HG03196 (cell line): ENCODE results near the gene ARHGEF3.

ENCODE experiments used
- ATAC-seq: cut with Tn5 transposase; IDR thresholded peaks from one replicate; pipeline ENCODE4 v1.9.1; 2021; ENCODE audit not compliant: unreplicated experiment

ARHGEF3 gene

DNA sequence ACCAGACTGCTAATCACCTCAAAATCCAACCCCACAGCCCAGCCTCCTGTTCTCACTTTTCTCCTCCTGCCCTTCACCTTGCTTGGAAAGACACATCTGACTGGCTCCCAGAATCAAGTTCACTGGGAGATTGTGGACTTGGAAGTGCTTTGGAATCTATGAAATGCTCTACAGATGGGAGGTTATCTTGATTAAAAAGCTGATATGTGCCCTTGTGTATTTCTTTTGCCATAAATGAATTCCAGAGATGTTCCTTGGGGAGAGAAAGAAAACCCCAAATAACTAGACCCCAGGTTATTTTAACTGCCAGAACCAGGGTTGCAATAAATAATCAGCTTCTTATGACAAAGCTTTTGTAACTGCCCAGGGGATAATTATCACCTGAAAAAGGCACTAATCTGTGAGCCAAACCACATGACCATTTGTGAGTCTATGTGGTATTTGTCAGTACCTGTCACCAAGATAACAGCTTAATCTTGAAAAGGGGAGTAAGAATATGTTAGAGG, 21.7 kb upstream of the ARHGEF3 start:
- no peak for ATAC-seq

DNA sequence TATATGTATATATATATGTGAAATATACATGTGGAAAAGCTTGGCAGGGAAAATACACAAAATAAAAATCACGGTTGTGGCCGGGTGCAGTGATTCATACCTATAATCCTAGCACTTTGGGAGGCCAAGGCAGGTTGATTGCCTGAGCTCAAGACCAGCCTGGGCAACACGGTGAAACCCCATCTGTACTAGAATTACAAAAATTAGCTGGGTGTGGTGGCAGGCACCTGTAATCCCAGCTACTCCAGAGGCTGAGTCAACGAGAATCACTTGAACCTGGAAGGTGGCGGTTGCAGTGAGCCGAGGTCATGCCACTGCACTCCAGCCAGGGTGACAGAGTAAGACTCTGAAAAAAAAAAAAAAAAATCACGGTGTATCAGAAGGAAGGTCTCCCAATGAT, 20.8 kb upstream of the ARHGEF3 start:
- no peak for ATAC-seq

DNA sequence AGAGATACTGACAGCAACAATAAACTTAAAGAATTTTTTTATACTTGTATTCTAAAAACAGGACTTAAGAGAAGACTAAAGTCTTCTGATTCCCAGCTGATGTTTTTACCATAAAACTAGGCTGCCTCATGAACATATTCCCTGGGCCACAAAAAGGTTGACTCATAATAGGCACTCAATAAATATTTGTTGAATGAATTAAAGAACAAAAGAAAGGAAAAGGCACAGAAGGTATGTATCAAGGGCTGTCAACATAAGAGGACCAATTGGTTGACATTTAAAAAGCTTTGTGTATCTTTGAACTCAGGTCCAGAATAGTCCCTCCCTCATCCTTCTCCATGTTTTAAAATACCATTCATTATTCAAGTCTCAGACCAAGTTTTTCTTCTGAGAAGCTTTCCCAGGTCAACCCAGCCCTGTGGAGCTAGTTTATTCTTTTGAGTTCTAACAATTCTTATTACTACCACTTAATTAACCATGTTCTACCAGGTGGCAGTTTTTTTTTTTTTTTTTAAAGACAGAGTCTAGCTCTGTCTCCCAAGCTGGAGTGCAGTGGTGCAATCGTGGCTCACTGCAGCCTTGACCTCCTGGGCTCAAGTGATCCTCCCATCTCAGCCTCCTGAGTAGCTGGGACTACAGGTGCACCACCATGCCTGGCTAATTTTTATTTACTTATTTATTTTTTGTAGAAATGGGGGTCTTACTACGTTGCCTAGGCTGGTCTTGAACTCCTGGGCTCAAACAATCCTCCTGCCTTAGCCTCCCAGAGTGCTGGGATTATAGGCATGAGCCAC, 17.5 kb upstream of the ARHGEF3 start:
- no peak for ATAC-seq

DNA sequence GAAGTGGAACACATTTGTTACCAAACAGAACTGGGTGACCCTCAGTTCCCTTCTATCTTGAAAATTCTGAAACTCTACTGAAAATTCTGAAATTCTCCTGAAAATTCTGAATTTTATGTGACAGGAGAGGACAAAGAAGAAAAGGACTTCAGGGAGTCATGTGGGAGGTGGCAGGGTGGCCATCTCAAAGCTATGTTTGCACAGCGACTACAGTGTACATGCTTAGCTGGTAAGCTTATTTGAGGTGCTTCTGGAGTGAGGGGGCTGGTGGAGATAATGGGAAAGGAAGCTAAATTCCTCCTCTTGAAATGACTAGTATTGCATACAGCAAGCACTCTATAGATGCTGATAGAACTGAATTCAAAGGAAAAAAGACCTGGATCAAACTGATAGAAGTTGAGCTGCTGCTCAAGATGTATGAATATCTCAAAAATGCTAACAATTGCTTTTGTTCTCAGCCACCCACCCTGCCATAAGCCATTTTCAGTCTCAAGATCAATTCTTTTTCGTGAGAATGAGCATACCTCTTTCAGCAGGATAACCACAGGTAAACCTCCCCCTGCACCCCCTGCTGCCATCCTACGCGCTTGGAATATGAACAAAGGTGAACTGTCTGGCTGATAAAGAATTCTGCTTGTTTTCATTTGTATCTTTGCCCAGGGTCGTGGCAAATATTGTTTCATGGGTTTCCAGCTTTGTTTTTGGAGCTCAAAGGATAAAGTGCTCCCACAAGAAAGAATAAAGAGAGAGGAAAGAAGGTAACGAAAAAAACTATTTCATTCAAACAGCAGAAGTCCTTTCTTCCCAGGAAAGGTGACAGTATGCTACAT, 16.6 kb upstream of the ARHGEF3 start:
- ATAC-seq: no peak

DNA sequence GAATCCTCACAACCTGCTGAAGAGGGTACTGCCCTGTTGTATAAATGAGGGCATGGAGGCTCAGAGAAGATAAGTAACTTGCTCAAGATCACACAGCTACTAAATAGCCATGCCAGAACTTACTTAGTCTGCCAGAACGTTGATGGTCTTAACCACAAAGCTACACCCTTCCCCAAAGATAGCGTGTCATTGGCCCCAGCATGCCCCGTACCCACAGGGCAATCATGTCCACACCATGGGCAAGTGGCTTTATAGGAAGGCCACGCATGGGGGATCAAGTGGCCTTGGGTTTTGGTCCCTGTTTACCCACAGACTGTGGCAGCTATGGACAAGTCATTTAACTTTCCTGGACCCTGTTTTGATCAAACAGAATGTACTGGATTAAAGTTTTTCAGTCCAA, 15.9 kb upstream of the ARHGEF3 start:
- ATAC-seq: no peak

DNA sequence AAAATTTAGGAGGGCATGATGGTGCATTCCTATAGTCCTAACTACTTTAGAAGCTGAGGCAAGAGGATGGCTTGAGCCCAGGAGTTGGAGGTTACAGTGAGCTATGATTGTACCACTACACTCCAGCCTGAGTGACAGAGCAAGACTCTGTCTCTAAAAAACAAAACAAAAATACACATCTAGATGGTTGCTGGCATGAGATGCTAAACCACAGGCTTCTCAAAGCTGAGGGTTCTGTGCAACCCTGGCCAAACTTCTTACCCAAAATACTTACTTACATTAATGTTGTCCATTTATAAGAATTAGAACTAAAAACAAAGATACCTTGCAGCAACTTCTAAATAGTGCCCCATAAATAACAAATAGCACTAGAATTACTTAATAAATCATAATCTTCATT, 14.3 kb upstream of the ARHGEF3 start:
- no peak for ATAC-seq

DNA sequence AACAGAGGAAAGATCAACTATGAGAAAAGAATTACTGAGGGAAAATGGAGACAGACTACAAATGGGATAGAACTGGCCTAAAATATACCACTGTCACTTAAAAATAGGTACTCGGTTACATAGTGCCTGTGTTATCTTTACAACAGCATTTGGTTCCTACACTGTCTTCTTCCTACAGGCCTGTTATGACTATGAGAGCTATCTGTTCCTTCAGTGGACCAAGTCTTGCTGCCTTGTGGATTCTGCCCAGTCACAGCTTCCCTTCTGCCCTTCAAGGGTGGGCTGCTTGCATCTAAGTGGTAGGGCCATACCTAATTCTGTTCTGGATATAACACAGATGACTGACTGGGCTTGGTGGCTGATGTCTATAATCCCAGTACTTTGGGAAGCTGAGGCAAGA, 13.8 kb upstream of the ARHGEF3 start:
- no peak for ATAC-seq

DNA sequence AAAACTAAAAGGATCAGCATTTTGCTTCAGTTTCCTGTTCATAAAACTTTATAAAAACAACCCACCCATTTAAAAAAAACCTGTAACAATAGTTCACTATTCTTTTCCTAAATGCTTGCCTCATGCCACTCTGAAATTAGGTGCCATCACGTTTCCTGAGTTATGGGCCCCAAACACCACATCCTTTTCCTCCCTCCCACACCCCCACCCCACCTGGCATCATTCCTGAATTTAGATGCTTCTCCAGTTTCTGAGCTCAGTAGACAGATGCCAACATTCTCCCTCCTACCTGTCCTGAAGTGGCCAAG, 11.9 kb upstream of the ARHGEF3 start:
- no peak for ATAC-seq

DNA sequence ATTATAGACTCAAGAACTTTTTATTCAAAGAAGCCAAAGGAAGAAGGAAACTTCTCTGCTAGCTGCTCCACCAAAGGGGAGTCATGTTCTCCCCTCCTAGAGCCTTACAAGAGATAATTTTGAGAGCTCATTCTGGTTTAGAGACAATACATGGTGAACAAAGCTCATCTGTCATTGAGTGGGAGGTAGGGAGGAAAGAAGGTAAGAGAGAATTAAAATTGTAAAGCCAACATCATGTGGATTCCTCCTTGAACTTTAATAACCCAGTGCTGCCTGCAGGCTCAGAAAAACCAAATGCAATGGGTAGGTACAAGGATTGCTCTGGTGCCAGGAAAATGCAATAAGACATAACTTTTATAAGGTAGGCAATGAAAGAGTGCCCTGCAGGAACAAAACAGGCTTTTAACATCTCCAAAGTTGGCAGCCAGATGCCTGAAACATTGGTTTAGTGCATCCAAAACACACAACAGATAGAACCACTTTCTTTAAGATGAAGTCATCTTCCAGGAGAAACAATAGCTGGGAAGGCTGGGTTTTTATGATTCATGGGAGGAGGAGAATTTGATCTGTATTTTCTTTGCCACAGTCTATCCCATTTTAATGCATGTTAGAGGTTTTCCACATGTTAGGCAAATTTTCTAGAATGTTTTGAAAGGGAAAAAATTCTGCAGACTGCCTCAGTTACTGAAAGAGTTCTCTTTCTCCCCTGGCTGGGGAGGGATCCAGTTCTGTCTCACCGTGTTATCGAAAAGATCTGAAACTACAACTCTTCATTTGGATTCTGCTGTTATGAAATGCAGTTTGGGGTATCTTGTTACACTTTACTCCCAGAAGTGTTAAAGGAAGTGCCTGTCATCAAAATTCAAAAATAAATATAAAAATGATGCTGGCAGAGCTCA, 11.3 kb upstream of the ARHGEF3 start:
- no peak for ATAC-seq

DNA sequence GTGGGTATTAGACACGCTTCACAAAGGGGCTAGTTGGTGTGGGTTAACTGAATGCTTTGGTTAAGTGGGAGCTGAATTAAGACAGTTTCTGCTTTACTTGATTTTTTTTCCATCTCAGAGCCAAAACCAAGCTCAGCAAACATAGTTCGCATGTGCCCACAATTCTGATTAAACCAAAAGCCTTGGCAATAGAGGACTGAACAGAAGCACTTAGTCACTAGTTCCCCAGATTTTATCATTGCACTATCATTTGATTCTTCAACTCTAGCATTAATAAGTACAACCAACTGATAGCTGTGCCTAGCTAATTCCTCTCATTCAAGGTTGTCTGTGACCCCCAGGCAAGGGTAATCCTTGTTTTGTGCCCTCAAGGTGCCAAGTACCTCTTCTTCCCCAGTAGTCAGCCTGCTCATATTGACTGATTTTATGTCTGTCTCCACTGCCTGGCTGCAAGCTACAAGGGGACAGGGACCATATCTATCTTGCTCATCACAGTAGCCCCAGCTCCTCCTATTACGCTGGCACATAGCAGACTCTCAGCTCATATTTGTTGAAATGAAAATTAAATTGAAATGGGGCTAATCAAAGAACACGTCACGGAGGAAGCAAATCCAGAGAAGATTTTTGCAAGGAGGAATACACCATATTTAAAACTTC, 9.9 kb upstream of the ARHGEF3 start:
- ATAC-seq: no peak

DNA sequence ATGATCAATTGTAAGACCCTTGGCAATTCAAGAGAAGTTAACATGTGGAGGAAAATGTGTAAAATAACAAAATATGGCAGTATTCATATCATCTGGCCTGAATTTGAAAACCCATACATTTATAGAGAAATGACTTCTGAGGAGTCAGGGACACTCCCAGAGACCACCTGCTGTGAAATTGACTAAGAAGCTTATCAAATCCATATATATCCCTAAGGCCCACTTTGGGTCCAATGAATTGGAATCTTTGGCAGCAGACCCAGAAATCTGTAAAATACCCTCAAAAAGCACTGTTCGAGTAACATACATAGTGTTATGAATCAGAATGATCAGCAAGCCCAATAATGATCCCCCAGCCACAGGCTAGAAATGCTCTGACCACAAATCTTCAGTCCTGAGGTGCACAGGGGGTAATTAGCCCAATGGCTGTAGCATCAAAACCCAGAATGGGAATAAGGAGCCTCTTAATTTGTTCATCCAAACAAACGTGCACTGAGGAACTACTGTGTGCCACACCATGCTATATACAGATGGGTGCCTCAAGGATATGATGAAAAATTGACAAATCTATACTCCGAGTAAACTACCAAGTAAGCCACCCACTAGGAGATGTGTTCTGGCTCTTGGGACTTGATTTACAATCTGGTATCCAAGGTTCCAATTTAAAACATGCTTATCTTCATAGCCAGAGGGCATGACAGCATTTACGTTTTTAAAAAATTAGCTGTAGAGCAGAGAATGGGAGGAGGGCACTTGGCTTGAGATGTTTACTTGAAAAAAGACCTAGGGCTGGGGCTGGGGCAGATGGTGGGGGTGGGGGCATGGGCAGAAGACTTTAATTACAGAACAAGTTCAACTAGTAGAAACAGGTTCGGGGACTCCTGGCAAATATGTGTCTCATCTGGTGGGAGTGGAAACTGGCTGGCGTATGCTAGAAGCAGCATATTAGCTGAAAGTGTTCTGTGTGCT, 9.1 kb upstream of the ARHGEF3 start:
- no peak for ATAC-seq

DNA sequence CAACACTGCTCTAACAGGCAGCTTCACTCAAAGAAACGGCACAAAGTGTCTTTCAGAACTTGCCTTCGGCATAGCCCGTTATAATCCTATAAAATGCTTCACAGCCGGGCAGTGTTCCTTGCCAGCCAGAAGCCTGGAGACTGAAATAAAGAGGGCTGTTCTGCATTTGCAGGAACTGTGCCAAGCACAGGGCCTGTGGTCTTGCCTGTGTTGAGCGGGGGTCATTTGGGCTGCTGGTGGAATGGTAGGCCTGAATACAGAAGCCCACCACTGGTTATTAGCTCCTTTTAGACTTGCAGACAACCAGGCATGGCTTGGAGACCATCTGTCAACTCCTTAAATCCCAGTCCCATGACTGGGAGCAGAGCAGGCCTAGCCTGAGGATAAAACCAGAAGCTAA, 4.7 kb upstream of the ARHGEF3 start:
- no peak for ATAC-seq

DNA sequence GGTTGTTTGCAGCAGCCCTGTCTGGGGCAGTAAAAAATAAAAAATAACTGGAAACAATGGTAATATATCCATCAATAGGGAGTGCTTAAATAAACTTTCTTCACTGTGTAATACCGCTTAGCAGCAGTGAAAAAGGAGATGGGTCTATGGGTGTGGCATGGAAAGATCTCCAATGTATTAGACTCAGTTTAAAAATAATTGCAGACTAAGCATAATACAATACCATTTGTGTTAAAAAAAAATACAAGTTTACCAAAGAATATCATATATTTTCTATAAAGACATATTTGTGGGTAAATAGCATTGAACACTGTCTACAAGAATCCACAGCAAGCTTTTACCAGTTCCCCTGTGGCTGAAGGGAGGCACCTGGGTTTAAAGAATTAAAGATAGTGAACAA, 1.0 kb upstream of the ARHGEF3 start:
- ATAC-seq: no peak

DNA sequence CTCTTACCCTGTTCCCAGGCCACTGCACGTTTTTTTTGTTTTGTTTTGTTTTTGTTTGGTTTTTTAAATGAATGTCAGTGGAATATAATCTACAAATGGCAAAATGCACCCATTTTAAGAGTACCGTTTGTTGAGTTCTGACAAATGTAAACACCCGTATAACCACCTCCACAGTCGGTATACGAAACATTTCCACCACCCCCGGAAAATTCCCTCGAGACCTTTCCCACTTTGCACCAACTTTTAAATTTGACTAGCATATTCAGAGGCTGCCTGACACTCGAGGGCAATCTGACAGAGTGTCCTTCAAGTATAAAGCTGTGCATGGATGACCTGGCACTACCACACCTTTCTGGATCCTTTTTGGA, 613 bp upstream of the ARHGEF3 start:
- no peak for ATAC-seq

DNA sequence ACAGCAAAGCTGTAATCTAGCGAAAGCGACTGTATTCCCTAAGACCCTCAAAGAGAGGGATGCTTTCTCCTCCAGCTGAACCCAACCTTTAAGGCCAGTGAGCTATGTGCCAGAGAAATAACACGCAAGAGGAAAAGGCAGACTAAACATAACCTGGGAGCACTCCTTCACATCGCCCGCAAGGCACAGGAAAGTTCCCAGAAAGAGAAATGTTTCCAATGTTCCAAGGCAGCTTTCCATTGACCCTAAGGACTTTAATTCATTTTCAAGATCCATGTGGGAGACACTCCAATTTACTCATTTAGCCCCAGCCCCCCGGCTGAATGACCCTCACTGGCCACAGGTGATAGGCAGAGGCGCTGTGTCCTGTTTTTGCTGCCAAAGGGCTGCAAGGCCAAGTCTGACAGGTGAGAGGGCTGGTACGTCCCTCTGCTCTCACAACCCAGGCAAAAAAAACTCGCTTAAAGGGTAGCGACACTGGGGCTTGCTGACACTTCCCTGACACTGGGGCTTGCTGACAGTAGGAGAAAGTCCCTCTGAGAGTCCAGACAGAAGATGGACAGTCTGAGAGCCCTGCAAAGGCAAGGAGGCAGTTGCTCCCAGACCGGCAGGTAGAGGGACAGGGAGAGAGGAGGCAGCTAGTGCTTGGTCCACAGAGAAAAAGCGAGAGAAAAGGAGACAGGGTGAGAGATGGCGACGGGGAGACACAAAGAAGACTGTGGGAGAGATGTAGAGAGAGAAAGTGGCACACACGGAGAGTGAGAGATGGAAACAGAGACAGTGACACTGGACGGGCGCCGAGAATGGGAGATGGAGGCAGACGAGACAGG, 702 bp downstream of the ARHGEF3 start:
- no peak for ATAC-seq

DNA sequence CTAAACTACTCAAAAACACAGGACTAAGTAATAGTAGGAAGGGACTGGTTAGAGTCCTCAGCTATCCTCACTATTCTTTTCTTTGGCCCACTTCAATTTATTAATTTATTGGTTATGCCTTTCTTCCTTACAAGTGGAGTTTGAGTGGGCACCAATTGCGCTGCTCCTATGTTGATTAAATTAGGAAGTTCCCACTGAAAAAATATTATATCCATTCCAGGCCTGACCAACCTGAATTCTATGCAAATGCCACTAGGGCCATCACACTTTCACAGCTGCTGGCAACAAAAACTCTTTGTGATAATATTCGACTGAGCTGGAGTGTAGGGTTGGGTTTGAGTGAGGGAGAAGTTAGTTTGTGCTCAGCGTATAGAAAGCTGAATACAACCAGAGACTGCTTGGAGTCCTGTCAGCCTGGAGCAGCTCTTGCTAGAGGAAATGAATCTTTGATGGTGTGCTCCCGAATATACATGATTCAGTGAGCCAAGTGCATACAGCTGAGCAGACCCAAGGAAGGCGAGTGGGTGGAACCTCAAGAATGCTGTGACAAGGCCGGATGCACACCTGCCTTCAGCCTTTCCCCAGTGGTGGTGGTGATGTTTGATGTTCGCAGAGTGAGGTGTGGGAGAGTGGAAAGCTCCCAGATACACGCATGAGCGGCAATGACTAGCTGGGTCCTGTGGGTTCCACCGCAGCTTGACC, 1.5 kb downstream of the ARHGEF3 start:
- ATAC-seq: no peak

DNA sequence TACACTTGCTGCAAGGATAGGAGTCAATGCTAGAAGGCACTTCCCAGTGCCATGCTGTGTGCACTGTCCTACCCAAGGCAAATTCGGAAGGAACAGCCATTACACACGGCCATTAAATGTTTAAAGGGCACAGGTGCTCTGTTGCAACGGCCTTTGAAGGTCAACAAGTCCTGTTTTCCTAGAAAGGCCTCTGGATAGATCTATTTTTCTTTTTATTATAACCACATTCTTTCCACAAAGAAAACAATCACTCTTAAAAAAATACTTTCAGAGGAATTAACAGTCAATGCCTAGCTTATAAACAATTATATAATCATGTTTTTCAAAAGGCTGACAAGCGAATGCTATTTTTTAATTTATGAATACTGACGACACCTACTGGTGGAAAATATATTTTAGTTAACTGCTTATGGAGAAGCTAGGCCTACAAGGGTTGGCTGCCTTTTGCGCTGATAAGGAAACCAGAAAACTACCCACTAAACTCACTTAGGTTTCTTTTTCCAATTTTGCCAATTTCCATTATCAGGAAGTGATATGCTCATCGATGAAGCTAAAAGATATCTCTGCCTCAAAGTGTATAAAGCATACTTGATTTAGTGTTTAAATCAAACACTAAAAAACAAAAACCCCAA, 2.4 kb downstream of the ARHGEF3 start:
- ATAC-seq: no peak

DNA sequence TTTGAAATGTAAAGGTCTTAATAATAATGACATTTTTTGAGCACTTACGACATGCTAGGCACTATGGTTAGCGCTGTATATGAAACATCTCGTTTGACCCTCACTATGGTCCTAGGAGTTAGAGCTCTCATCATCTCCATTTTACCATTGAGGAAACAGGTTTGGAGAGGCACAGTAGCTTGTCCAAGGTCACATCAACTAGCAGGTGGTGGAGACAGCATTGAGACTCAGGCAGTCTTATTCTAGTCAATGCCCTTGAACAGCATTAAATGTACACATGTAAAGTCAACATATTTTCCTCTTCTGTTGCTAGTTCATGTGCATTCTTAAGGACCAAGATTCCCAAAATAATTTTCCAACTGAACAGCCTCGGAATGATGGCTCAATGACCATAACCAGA, 4.8 kb downstream of the ARHGEF3 start:
- no peak for ATAC-seq
